ENCODE measurements around the gene ZSWIM4.

DNA sequence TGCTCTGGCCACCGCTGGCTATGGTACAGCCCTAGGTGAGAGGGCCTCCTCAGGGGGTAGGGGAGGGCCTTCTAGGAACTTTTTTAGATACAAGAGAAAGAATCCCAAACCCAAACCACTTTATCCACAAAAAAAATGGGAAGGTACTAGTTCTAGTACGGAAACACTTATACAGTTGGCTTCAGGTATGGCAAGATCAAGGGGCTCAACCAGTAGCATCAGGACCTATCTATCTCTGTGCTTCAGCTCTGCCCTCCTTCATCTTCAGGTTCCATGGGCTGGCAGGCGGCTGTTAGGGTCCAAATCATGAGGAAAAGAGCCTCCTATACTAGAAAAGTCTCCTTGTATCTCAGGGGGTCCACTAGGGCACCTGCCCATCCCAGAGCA is 29.2 kb upstream of the ZSWIM4 start:
- TF ChIP-seq, protein P1, sequence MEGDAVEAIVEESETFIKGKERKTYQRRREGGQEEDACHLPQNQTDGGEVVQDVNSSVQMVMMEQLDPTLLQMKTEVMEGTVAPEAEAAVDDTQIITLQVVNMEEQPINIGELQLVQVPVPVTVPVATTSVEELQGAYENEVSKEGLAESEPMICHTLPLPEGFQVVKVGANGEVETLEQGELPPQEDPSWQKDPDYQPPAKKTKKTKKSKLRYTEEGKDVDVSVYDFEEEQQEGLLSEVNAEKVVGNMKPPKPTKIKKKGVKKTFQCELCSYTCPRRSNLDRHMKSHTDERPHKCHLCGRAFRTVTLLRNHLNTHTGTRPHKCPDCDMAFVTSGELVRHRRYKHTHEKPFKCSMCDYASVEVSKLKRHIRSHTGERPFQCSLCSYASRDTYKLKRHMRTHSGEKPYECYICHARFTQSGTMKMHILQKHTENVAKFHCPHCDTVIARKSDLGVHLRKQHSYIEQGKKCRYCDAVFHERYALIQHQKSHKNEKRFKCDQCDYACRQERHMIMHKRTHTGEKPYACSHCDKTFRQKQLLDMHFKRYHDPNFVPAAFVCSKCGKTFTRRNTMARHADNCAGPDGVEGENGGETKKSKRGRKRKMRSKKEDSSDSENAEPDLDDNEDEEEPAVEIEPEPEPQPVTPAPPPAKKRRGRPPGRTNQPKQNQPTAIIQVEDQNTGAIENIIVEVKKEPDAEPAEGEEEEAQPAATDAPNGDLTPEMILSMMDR (conservative IDR thresholded peaks at IDR 0.05; ENCODE audit: low read length): no peak
- TF ChIP-seq EZH2phosphoT487 (IDR thresholded peaks at IDR 0.05; ENCODE audit: borderline replicate concordance, low read depth, low read length): no peak
